ENCODE data around the gene LRRC2. TPM values are rescaled to one million over a fixed set of nuclear protein-coding genes. Genes with fewer than 3 reads are reported as not detected.
"Not testable (repeated sequence)": the region's sequence is repeated elsewhere in the genome, so short reads cannot be mapped to it uniquely, and the experiment has no call there.

LRRC2 gene
- polyA plus RNA-seq, 10 donors = 1.9 to 5.3 (median 4.0) TPM

- peak in 2 of 3 donors; percentile 53 to 59 for DNase-seq
Measured at GRCh38 chr3:46500656-46501635, 65.2 kb downstream of the LRRC2 start.

DNA sequence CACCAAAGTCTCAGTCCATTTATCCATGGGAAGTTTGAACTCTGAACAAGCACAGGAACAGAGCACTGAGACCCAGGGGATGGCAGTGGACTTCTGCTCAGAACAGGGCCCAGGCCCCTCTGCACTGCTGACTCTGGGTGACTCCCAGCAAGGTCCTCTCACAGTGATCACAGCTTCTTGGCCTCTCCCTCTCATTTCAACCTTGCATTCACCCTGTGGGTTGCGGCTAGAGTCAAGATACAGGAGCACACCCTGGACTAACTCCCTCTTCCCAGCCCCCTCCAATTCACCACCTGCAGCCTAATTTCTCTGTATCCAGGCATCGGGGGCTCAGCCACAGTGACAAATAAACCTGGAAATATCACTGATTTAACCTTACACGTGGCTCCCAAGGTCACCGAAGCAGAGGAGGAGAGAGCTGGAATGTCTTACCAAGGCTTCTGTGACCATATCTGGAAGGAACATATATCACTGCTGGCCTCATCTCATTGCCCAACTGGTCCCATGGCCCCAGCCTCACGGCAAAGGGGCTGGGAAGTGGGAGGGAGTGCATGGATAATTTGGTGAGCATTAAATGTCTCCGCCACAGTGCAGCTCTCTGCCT, 67.1 kb downstream of the LRRC2 start:
- no peak for DNase-seq

GRCh38 chr3:46497556-46498265, 68.4 kb downstream of the LRRC2 start, which contains the start of gene RTP3:
Gene RTP3 (plus strand): TSS chr3:46497976. CDS start chr3:46498063, 87 bp downstream.
- no peak for DNase-seq

GRCh38 chr3:46496746-46497555, 69.2 kb downstream of the LRRC2 start:
- peak in 1 of 3 donors; percentile 22 for DNase-seq

GRCh38 chr3:46495901-46496456, 70.1 kb downstream of the LRRC2 start:
- no peak for DNase-seq

DNA sequence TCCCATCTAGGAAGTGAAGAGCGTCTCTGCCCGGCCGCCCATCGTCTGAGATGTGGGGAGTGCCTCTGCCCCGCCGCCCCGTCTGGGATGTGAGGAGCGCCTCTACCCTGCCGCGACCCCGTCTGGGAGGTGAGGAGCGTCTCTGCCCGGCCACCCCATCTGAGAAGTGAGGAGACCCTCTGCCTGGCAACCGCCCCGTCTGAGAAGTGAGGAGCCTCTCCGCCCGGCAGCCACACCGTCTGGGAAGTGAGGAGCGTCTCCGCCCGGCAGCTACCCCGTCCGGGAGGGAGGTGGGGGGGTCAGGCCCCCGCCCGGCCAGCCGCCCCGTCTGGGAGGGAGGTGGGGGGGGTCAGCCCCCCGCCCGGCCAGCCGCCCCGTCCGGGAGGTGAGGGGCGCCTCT, 71.6 kb downstream of the LRRC2 start:
- DNase-seq = not testable (repeated sequence)

DNA sequence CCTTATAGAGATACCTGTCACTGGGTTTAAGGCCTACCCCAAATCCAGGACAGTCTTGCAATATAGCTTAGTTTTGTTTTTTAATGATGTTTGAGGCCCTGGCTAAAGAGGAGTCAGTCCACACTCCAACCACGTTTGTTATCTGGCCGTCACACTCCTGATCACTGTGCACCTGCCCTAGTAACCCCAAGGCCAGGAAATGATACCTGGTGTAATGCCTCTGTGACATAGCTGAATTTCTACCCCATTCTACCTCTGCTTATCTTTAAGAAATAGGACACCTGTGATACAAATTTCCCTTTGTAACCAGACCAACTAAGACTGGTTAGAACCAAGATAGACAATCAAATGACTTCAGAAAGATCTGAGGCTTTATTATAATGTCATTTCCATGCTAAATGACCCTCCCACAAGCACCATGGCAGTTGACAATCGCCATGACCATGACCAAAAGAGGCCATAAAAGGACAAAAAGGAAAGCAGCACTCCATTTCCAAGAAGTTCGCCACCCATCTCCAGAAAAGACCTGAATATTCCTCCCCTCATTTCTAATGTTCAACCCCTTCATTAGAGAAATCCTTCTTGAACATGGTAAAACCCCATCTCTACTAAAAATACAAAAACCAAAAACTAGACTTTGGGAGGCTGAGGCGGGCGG, 73.1 kb downstream of the LRRC2 start:
- DNase-seq = no peak

GRCh38 chr3:46491089-46492070, 74.7 kb downstream of the LRRC2 start:
- no peak for DNase-seq

GRCh38 chr3:46490338-46491084, 75.6 kb downstream of the LRRC2 start:
- no peak for DNase-seq

- DNase-seq = no peak
Measured at GRCh38 chr3:46489875-46490274, 76.2 kb downstream of the LRRC2 start.

DNA sequence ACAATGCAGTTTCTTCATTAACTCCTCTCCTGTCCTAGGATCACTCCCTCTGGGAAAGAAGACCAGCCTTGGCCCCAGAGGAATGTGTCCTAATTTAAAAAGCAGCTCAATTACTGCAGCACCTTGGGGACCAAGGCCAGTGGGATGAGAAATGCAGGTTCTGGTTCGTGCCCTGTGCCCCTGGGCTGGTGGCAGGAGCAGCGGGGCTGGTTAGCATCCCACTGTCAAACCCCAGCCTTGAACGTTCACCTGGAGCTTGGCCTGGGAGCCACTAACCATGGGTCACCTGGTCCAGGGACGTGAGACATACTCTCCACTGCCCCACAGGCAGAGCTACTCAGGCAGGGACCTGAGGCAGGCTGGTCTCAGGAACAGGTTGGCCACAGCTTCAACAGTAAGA, 76.7 kb downstream of the LRRC2 start:
- DNase-seq = no peak

DNA sequence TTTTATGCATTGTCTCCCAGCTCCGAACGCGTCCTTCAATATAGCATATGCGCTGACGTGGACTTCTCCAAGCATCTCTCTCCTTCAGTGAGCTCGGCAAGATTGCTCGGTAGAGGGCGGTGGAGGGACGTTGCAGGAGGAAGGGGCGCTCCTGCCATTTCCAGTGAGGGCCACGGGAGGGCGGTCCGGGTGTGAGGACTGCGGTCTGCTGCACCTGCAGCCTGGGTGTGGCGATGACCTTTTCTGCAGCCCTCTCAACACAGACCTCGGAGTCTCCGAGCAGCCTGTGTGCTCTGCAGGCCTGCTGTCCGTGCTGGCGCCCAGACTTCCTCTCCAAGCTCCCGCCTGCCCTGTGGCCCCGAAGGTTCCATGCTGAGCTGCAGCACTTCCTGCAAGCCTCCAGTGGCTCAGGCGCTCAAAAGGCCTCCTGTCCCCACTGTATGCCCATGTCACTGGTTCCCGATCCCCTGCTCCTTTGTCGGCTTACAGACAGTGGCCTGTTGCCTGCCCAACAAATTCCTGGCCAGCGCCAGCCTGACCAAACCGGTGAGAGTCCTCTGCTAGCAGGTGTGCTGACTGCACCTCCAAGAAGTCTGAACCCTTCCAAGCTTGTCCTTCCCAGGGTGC, 77.3 kb downstream of the LRRC2 start:
- DNase-seq = peak; percentile 81 to 93 (median 89)

DNA sequence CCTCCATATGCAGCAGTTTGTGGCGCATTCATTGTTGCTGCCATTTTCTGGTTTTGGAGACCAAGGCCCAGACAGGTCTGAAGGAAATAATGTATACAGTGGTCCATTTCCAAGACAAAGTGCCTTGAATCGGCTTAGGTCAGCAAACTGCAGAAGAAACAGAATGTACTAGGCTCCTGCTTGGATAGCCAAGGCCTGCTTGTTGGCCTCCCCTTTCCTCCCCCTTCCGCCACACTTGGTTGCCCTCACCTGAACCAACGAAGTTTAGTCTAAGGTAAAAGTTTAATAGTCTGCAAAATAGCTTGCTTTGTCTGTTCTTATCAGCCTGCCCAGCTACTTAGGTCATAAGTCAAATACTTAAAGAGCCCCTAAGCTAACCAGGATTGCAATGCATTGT, 80.3 kb downstream of the LRRC2 start:
- DNase-seq = no peak

GRCh38 chr3:46484911-46485778, 81.0 kb downstream of the LRRC2 start:
- DNase-seq = peak in 2 of 3 donors; percentile 44 to 63

- no peak for DNase-seq
Measured at GRCh38 chr3:46484388-46484787, 81.7 kb downstream of the LRRC2 start.

- DNase-seq = no peak
Measured at GRCh38 chr3:46483825-46484224, 82.3 kb downstream of the LRRC2 start.

Measured in muscle of back (tissue), 11 donors.